Colonic mucosa (tissue), 4 donors: ENCODE data around the gene MATN1. TPM values are rescaled to one million over a fixed set of nuclear protein-coding genes. Genes with fewer than 3 reads are reported as not detected.

Experiments used
- DNase-seq: peaks from one replicate; pipeline ENCODE4 v3.0.0-alpha.2; 2020
- H3K27ac ChIP-seq: fragments of 200-600 bp; one replicate; pipeline ENCODE4 v1.8.0; 2021
- H3K27me3 ChIP-seq: fragments of 200-600 bp; one replicate; pipeline ENCODE4 v1.8.0; 2021
- H3K36me3 ChIP-seq: fragments of 200-600 bp; one replicate; pipeline ENCODE4 v1.8.0; 2021
- H3K4me1 ChIP-seq: fragments of 200-600 bp; one replicate; pipeline ENCODE4 v1.8.0; 2021; ENCODE audit warnings: mild to moderate bottlenecking
- H3K4me3 ChIP-seq: fragments of 200-600 bp; one replicate; pipeline ENCODE4 v1.8.0; 2021
- H3K9ac ChIP-seq, 2 donors: one replicate each; pipeline ENCODE4 v1.7.0; 2013; ENCODE audit warnings: control low read depth in 2 of 2, low read depth in 2 of 2, low read length in 2 of 2
- H3K9me3 ChIP-seq: fragments of 200-600 bp; one replicate; pipeline ENCODE4 v1.8.0; 2021
- CTCF ChIP-seq: fragments of 200-600 bp; IDR thresholded peaks from one replicate; pipeline ENCODE4 v1.8.0; 2022; ENCODE audit warnings: antibody characterized with exemption, mild to moderate bottlenecking
- intact Hi-C: fragments of 100-400 bp; cut with DNase I; formaldehyde crosslinking; loops from one replicate; pipeline ENCODE4 v1.14.1; 2022
- total RNA-seq, 2 donors: library from RNA; stranded (reverse); fragmentation: NEBNext Ultra II Directional in 1 of 2; extraction: Animal tissue kit (Norgen Biotek cat#: 25700) in 1 of 2; gene quantifications; one replicate each; pipeline ENCODE4 v1.2.1, GENCODE V29; 2021
- donor health status: healthy.
- donor health status: DM: no; HTN: no; CAD: no.
- donor health status: DM: no; HTN: no; CAD: no.

The MATN1 gene
- total RNA-seq, 2 donors from 2014 or later, result not detected

- TF ChIP-seq CTCF, result no peak
Measured at GRCh38 chr1:30726236-30726635, 2.9 kb upstream of the MATN1 start.

GRCh38 chr1:30725450-30726095 lies 2.2 kb upstream of the MATN1 start:
- Histone ChIP-seq H3K9me3 (no peaks in the 10 kb centered on the region), H3K4me1 (no peaks in the 10 kb centered on the region), H3K36me3 (no peaks in the 10 kb centered on the region), H3K27me3 (no peaks in the 10 kb centered on the region), H3K27ac (no peak overlapping the region), H3K9ac (no peak overlapping the region), H3K4me3 (no peak overlapping the region)
- TF ChIP-seq CTCF, result no peak
- DNase-seq, result no peak
- intact Hi-C loops, result no loop called here

More at GRCh38 chr1:30726236-30726635, 2.9 kb upstream of the MATN1 start:
- H3K36me3 ChIP-seq, result no peaks in the 10 kb centered on the region
- H3K4me3 ChIP-seq, result no peak overlapping the region
- no peaks in the 10 kb centered on the region for H3K9me3 ChIP-seq
- no peak overlapping the region for H3K27ac ChIP-seq
- H3K9ac ChIP-seq, result no peak overlapping the region
- no peak for DNase-seq
- no peaks in the 10 kb centered on the region for H3K27me3 ChIP-seq
- intact Hi-C loops, result no loop called here
- H3K4me1 ChIP-seq, result no peaks in the 10 kb centered on the region

- H3K4me3 ChIP-seq, result no peak overlapping the region
- H3K27ac ChIP-seq, result no peak overlapping the region
- no peaks in the 10 kb centered on the region for H3K36me3 ChIP-seq
- no peak for DNase-seq
- intact Hi-C loops, result no loop called here
- TF ChIP-seq CTCF, result no peak
- H3K9ac ChIP-seq, result no peak overlapping the region
- H3K9me3 ChIP-seq, result no peaks in the 10 kb centered on the region
- H3K4me1 ChIP-seq, result no peaks in the 10 kb centered on the region
- no peaks in the 10 kb centered on the region for H3K27me3 ChIP-seq
Measured at GRCh38 chr1:30724655-30725421, 1.5 kb upstream of the MATN1 start.

GRCh38 chr1:30724175-30724574 lies 790 bp upstream of the MATN1 start:
- no peaks in the 10 kb centered on the region for H3K9me3 ChIP-seq
- no peaks in the 10 kb centered on the region for H3K27me3 ChIP-seq
- intact Hi-C loops, result no loop called here
- H3K36me3 ChIP-seq, result no peaks in the 10 kb centered on the region
- H3K27ac ChIP-seq, result no peak overlapping the region
- no peak for DNase-seq
- no peak overlapping the region for H3K4me3 ChIP-seq
- TF ChIP-seq CTCF, result no peak
- H3K9ac ChIP-seq, result no peak overlapping the region
- peaks cover 5% of the 10 kb centered on the region for H3K4me1 ChIP-seq

- Histone ChIP-seq H3K9me3 (no peaks in the 10 kb centered on the region), H3K27ac (no peak overlapping the region), H3K4me1 (peaks cover 5% of the 10 kb centered on the region), H3K9ac (no peak overlapping the region), H3K4me3 (no peak overlapping the region), H3K36me3 (no peaks in the 10 kb centered on the region), H3K27me3 (no peaks in the 10 kb centered on the region)
- peak; percentile 52 for DNase-seq
- intact Hi-C loops, result loop anchor here (2.0 kb wide), 1 partner anchor 57 kb away; no protein-coding TSS in a partner anchor
- TF ChIP-seq CTCF, result no peak
Measured at GRCh38 chr1:30721812-30722537, 1.4 kb downstream of the MATN1 start.
